Right kidney (tissue), 1 donor: Measurements from ENCODE around the gene PDE11A.
"Not testable (repeated sequence)": the region's sequence is repeated elsewhere in the genome, so short reads cannot be mapped to it uniquely, and the experiment has no call there.

Experiments
- DNase-seq: peaks from one replicate; pipeline ENCODE4 v3.0.0-alpha.2; 2016

The PDE11A gene

GRCh38 chr2:177812713-177813396, 259.7 kb downstream of the PDE11A start:
- no peak for DNase-seq

- DNase-seq, result no peak
These were observed 261.7 kb downstream of the PDE11A start for GRCh38 chr2:177810906-177811305.

DNA sequence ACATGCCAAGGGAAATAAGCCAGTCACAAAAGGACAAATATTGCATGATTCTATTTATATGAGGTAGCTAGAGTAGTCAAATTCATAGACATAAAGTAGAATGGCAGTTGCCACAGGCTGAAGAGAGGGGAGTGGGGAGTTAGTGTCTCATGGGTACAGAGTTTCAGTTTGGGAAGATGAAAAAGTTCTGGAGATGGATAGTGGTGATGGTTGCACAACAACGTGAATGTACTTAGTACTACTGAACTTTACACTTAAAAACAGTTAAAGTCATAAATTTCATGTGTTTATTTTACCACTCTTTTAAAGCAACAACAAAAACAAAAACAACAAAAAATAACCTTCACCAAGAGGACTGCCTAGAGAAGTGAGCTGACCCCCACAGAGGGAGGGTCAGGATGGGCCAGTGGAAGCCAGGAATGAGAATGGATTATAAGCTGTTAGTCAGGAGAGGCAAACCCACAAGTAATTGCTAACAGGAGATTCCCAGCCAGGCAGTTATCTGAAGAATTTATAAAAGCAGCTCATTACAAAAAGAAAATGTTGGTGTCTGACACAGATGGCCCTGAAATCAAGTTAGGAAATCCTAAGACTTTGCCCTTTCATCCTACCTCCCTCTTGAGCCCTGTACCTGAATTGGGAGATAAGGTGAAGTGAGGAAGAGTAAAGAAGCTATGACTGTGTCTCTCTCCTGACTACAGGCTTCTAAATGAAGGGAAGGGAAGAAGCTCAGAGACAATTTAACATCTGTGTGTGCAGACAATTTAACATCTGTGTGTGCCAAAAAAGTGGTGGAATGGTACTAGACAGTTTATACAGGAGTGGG, 263.4 kb downstream of the PDE11A start:
- DNase-seq, result no peak

GRCh38 chr2:177806025-177806424, 266.6 kb downstream of the PDE11A start:
- no peak for DNase-seq

GRCh38 chr2:177799531-177799930, 273.0 kb downstream of the PDE11A start:
- no peak for DNase-seq

GRCh38 chr2:177797808-177798207, 274.8 kb downstream of the PDE11A start:
- no peak for DNase-seq

DNA sequence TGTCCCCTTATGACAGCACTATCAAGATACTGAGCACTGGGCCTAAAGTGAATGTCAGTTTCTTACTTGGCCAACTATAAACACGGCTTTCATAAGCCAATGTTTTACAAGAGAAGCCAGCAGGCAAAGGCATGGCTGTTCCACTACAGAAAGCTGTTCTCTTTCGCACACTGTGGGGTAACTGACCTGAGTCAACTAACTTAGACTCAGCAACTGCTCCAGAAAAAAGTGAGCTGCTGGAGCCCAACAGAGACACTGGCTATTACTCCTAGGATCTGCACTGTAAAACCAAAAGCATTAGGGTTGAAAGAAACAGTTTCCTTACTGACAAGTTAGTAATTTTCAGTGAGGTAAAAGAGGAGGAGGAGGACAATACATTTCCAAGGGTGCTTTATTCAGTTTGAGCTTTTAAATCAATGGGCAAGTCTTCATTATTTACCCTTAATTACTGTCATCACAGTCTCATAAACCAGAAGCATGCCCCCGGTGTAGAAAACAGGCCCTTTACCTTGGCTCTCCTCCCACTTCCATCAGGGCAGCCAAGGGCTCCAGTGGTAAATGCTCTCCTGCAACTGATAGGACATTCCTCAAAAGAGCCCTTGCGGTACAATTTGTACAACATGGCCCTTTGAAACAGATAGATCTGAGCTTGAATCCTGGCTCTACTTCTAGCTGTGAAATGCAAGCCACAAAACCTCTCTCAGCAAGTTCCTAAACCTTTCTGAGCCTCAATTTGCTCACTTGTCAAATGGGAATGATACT, 275.7 kb downstream of the PDE11A start:
- DNase-seq, result no peak

DNA sequence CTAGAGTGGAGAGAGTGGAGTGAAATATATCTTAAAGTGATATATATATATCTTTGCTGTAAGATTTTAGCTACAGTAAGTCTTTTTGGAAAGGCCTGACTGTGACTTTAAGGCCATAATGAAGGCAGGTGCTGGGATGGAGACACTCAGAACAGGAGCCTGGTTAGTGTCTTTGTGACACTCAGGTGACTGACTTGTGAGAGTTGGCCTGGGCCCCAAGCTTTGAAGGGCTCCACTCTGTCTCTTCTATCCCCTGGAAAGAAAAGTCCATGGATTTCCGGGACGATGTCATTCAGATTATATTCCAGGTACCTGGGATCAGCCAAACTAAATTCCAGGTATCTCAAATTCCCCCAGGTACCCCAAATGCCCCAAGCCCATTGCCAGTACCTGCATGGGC, 276.6 kb downstream of the PDE11A start:
- DNase-seq, result no peak

GRCh38 chr2:177785143-177785542, 287.4 kb downstream of the PDE11A start:
- not testable (repeated sequence) for DNase-seq

DNA sequence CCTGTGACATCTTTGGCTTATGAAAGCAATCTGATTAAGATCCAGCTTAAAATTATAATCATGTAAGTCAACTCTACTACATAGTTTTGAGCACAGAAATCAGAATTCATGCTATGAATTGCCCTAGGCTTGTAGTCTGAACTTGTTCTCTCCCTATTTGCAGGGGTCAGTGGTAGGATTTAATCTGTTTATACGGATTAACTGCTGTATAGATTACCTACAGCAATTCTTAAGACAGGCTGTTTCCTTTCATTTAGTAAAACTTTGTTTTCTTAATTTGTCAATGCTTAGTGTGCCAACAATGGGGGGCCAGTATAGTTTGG, 287.9 kb downstream of the PDE11A start:
- no peak for DNase-seq

GRCh38 chr2:177783835-177784744, 288.5 kb downstream of the PDE11A start:
- DNase-seq, result no peak

GRCh38 chr2:177783091-177783490, 289.5 kb downstream of the PDE11A start:
- DNase-seq, result no peak

DNA sequence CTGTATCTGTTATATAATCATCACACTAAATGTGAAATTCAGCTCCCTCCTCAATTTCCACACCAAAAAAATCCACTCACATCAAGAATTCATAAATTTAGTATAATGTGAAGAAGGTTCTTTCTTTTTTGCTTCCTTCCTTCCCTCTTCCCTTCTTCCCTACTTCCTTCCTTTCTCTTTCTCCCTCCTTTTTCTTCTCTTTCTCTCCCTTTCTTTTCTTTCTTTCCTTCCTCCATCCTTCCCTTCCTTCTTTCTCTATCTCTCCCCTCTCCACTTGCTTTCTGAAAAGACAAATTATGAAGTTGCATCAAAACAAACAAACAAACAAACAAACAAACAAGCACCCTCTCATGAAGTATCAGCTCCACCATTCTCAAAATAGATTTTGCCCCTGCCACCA, 290.0 kb downstream of the PDE11A start:
- no peak for DNase-seq

DNA sequence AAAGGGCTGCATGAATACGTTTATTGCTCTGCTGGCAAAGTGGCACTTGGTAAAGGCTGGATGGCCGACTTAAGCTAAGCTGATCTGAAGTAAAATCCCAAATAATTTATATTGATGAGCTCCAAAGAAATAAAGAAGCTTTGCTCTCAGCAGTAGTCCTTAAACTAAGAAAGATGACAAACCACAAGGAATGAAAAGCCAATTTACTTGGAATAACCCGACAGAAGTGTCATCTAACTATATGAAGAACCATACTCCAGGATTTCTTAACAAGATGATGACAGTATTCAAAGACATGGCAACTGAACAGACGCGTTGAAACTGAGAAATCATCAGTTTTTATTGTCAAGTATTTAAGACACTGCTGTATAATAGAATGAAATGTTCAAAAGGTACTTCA, 294.1 kb downstream of the PDE11A start:
- DNase-seq, result no peak

DNA sequence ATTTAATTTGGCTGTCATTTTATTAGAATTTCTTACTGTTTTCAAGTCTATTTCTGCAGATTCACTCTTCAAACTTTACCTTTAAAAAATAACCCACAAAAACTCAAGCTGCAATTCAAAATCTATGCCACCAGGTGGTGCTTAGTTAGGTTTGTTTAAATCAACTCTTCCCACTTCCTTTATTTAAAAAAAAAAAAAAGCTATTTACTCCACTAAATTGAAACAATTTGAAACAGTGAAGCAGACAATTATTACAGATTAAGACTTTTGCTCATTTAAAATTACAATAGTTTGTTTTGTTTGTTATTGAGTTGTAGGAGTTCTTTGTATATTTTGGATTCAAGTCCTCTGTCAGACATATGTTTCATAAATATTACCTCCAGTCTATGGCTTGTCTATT, 300.0 kb downstream of the PDE11A start:
- no peak for DNase-seq

- DNase-seq, result no peak
These were observed 301.4 kb downstream of the PDE11A start for GRCh38 chr2:177771191-177771590.

- no peak for DNase-seq
These were observed 304.8 kb downstream of the PDE11A start for GRCh38 chr2:177767768-177768167.

DNA sequence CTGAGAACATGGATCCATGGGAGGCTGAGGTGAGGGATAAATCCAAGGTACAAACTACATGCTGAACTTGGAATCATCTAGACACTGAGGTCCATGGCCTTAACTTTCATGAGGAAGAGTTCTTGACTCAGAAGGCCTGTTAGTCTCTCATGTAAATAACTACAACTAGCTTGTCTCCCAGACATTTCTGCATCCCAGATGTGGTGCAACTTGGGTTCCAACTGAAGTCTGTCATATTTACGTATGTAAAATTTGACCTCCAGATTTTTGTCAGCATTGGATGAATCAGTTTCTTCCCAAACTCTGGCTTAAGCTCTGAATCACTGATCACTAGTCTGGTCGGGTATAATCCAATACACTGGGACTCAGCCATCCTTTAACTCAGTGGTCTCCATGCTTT, 306.9 kb downstream of the PDE11A start:
- DNase-seq, result no peak

DNA sequence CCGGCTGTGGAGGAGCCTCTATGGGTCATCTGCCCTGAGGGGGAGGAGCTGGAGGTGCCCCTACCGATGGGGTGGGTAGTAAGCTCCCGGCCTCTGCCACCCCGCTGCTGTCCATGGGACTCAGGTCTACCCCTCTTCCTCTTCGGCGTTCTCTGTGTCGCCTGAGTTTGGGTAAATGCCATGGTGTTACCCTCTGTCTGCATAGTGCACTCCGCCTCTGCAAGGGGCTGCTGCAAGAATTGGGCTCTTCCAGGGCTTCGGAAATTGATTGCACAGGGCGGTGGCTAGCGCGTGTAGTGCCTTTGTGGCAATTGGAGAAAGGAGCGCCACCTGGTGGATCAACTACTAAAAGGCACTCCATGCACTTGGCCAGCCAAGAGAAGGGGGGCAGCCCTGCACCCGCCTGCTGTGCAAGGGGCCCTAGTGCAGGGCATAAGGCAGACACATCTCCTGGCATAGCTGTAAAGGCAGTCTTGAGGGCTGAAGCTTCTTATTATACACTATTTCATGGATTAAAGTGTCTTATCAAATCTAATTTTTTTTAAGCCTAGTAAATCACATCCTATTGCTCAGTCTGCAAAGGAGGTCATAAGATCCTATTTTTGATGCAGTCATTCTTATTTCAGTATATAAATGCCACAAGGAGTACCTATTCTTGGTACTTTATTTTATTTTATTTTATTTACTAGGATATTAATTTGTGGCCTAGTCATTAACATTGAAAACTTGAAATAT, 308.9 kb downstream of the PDE11A start:
- peak; percentile 69 for DNase-seq

- DNase-seq, result no peak
These were observed 313.1 kb downstream of the PDE11A start for GRCh38 chr2:177759443-177759842.

GRCh38 chr2:177758591-177759371, 313.8 kb downstream of the PDE11A start:
- DNase-seq, result peak; percentile 73
